Mucosa of descending colon (tissue), 3 donors: Measurements from ENCODE around the gene CLSTN2. TPM values are rescaled to one million over a fixed set of nuclear protein-coding genes. Genes with fewer than 3 reads are reported as not detected.

Experiments used
- ATAC-seq: fragments of 200-7000 bp; cut with Tn5 transposase; one replicate; pipeline ENCODE4 v1.9.1; 2020; ENCODE audit warnings: mild to moderate bottlenecking, moderate library complexity
- DNase-seq, 3 donors: peaks; one replicate each; pipeline ENCODE4 v3.0.0-alpha.2; 2020
- H3K36me3 ChIP-seq: fragments of 200-600 bp; one replicate; pipeline ENCODE4 v1.8.0; 2021; ENCODE audit warnings: low read depth, mild to moderate bottlenecking
- H3K4me1 ChIP-seq: fragments of 200-600 bp; one replicate; pipeline ENCODE4 v1.8.0; 2021; ENCODE audit warnings: low read depth, mild to moderate bottlenecking
- H3K4me3 ChIP-seq: fragments of 200-600 bp; one replicate; pipeline ENCODE4 v1.8.0; 2021; ENCODE audit warnings: mild to moderate bottlenecking
- H3K9me3 ChIP-seq: fragments of 200-600 bp; one replicate; pipeline ENCODE4 v1.8.0; 2021; ENCODE audit warnings: mild to moderate bottlenecking
- intact Hi-C, 2 donors: fragments of 100-400 bp; cut with DNase I in 1 of 2; cut with micrococcal nuclease in 1 of 2; formaldehyde crosslinking; loops; one replicate each; pipeline versions ENCODE4 v1.11.0 to v1.11.1; 2022; cut with DNase I, micrococcal nuclease
- total RNA-seq, 3 donors: library from RNA; stranded (reverse); fragmentation: NEBNext Ultra II Directional in 2 of 3; extraction: Animal tissue kit (Norgen Biotek cat#: 25700) in 2 of 3; gene quantifications; one replicate each; pipeline versions ENCODE4 v1.2.1 to v1.2.4, GENCODE V29; 2021 to 2023
- TF ChIP-seq, protein P1 (sequence below): fragments of 200-600 bp; IDR thresholded peaks from one replicate; pipeline ENCODE4 v1.8.0; 2022; ENCODE audit warnings: antibody characterized with exemption, mild to moderate bottlenecking
- donor health status: DM: no; HTN: no; CAD: no; lungs with moderate emphysema.
- donor health status: DM: no; HTN: no; CAD: no.
- donor health status: DM: no; HTN: yes; CAD: no.

Gene CLSTN2
- total RNA-seq, 3 donors from 2014 or later, result 0.90 to 5.3 (median 2.5) TPM

DNA sequence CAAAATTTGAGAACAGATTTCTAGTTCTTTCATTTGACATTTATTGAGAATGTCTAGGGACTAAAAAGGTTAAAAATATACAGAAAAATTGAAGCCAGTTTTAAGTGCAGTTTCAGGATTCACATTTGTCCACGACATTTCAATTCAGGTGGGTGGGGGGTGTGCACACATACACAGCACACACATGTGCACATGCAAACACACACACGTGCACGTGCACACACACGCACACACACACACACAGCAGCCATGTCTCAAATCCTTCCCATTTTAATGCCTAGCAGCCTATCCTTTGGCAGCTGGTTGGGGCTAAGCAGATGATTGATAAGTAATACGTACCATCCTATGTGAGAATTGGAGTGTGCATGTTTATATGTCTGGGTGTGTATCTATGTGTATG lies 504.5 kb downstream of the CLSTN2 start:
- ATAC-seq (no peak), DNase-seq (no peak)
- TF ChIP-seq, protein P1, sequence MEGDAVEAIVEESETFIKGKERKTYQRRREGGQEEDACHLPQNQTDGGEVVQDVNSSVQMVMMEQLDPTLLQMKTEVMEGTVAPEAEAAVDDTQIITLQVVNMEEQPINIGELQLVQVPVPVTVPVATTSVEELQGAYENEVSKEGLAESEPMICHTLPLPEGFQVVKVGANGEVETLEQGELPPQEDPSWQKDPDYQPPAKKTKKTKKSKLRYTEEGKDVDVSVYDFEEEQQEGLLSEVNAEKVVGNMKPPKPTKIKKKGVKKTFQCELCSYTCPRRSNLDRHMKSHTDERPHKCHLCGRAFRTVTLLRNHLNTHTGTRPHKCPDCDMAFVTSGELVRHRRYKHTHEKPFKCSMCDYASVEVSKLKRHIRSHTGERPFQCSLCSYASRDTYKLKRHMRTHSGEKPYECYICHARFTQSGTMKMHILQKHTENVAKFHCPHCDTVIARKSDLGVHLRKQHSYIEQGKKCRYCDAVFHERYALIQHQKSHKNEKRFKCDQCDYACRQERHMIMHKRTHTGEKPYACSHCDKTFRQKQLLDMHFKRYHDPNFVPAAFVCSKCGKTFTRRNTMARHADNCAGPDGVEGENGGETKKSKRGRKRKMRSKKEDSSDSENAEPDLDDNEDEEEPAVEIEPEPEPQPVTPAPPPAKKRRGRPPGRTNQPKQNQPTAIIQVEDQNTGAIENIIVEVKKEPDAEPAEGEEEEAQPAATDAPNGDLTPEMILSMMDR, result no peak
- no peaks in the 10 kb centered on the region for H3K36me3 ChIP-seq
- H3K9me3 ChIP-seq, result no peaks in the 10 kb centered on the region
- H3K4me3 ChIP-seq, result no peak overlapping the region
- intact Hi-C loops, result no loop called here
- H3K4me1 ChIP-seq, result no peaks in the 10 kb centered on the region

DNA sequence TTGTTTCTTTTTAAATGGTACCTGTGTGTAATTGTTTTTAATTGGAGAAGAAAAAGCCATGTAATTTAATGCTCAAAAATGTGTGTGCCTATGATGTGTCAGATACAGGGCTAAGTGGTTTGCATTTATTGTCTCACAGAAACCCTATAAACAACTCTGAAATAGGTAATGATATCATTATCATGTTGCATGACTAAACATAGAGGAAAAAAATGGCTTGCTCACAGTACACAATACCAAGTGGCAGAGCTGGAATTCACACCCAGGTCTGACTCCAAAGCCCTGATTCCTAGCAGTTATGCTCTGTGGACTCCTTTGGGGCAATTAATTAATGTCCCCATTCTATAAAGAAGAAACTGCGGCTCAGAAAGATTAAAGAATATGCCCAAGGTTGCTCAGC lies 505.5 kb downstream of the CLSTN2 start:
- H3K4me3 ChIP-seq, result no peak overlapping the region
- no peaks in the 10 kb centered on the region for H3K4me1 ChIP-seq
- H3K36me3 ChIP-seq, result no peaks in the 10 kb centered on the region
- ATAC-seq (no peak), DNase-seq (no peak)
- H3K9me3 ChIP-seq, result no peaks in the 10 kb centered on the region
- TF ChIP-seq, protein P1, result no peak
- intact Hi-C loops, result no loop called here

DNA sequence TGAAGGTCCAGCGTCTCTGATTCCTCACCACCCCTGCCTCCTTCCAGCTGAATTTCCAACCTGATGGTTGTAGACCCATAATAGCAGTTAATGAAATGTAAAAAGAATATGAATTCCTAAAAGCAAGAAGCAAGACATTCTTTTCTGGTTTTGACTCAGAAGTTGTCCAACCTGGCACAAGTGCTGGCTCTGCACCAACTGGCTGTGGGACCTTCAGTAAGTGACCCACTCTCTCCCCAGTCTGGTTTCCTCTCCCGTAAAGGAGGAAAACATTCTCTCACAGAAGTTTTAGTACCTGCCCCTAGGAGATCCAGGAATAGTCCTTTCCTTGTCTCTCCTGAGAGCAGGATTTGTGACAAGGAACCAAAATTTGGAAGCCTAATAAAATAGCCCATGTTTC lies 506.0 kb downstream of the CLSTN2 start:
- intact Hi-C loops, result no loop called here
- ATAC-seq (no peak), DNase-seq (no peak)
- TF ChIP-seq, protein P1, result no peak
- H3K36me3 ChIP-seq, result no peaks in the 10 kb centered on the region
- no peak overlapping the region for H3K4me3 ChIP-seq
- H3K4me1 ChIP-seq, result no peaks in the 10 kb centered on the region
- no peaks in the 10 kb centered on the region for H3K9me3 ChIP-seq

DNA sequence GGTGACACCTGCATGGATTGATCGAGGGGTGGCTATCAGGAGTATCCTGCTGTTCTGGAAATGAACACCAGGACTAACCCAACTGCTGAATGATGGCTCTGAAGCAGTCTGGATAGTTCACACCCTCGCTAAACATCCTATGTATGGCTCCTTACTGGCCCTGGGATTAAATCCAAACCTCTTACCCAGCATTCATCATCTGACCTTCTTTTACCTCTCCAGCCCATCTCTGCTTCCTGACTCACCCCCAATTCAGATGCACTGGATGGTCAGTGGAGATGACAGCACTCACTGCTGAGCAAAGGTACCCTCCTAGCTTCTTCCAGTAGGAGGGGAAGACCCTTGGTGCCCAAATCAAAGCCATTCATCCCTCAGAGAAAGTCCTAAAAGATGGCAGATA lies 507.6 kb downstream of the CLSTN2 start:
- no peak overlapping the region for H3K4me3 ChIP-seq
- no peaks in the 10 kb centered on the region for H3K36me3 ChIP-seq
- intact Hi-C loops, result no loop called here
- TF ChIP-seq, protein P1, result no peak
- H3K9me3 ChIP-seq, result no peaks in the 10 kb centered on the region
- ATAC-seq (no peak), DNase-seq (no peak)
- no peaks in the 10 kb centered on the region for H3K4me1 ChIP-seq

GRCh38 chr3:140443073-140443472 lies 508.1 kb downstream of the CLSTN2 start:
- DNase-seq, result no peak
- no peak overlapping the region for H3K4me3 ChIP-seq
- no peaks in the 10 kb centered on the region for H3K4me1 ChIP-seq
- H3K9me3 ChIP-seq, result no peaks in the 10 kb centered on the region
- TF ChIP-seq, protein P1, result no peak
- ATAC-seq, result no peak
- H3K36me3 ChIP-seq, result no peaks in the 10 kb centered on the region
- intact Hi-C loops, result no loop called here

DNA sequence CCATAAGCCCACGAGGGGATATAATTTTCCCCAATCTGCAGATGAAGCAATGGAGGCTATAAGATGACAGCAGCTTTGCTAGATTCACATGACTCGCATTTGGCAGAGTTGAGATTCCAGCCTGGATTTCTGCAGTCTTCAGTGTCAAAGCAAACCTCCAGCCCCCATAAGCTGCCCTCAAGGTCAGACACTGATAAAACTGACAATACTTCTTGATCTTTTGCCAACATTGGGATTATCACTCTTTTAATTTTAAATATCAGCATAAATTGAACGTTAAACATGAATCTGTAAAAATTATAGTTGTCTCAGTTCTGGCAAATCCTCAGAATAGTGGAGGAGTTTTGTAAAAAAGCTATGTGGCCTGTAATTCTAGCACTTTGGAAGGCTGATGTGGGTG lies 508.8 kb downstream of the CLSTN2 start:
- Histone ChIP-seq H3K4me1 (no peaks in the 10 kb centered on the region), H3K36me3 (no peaks in the 10 kb centered on the region), H3K9me3 (no peaks in the 10 kb centered on the region), H3K4me3 (no peak overlapping the region)
- ATAC-seq (no peak), DNase-seq (no peak)
- intact Hi-C loops, result no loop called here
- TF ChIP-seq, protein P1, result no peak
